PC-9 (cell line): Measurements from ENCODE around the gene CHD1L. TPM values are rescaled to one million over a fixed set of nuclear protein-coding genes. Genes with fewer than 3 reads are reported as not detected.

Experiments
- BruUV-seq: library from RNA; stranded (reverse); fragments of 400-500 nt; replicated peaks from 2 replicates; lab custom pipeline; 2021; lab: Mats Ljungman, UMichigan
- CTCF ChIA-PET: fragments of 300-600 bp; sonication (Branson Sonifier 250); formaldehyde crosslinking; loops from one replicate; lab custom pipeline; 2022; ENCODE audit warnings: antibody characterized with exemption; lab: Charles Lee
- POLR2A ChIA-PET: fragments of 300-600 bp; sonication (Branson Sonifier 250); formaldehyde crosslinking; loops from one replicate; lab custom pipeline; 2022; ENCODE audit warnings: antibody characterized with exemption; ENCODE audit not compliant: unreplicated experiment; lab: Charles Lee
- DNase-seq, 2 experiments: peaks; one replicate each; pipeline versions ENCODE4 v3.0.0 to v3.0.0-alpha.2; 2015 to 2022; ENCODE audit warnings: mixed read lengths in 1 of 2
- H2AFZ ChIP-seq: fragments of 200-600 bp; sonication (generic); 2 replicates; pipeline ENCODE4 v1.8.1; 2017; ENCODE audit warnings: antibody characterized with exemption
- H3F3A ChIP-seq: fragments of 200-600 bp; sonication (generic); 2 replicates; pipeline ENCODE4 v1.8.1; 2017; ENCODE audit warnings: antibody characterized with exemption, mild to moderate bottlenecking, low read depth; ENCODE audit not compliant: insufficient read depth
- H3K27ac ChIP-seq: fragments of 200-600 bp; sonication (generic); 2 replicates; pipeline ENCODE4 v1.6.1; 2016; ENCODE audit warnings: mixed run types
- H3K27me3 ChIP-seq: fragments of 200-600 bp; sonication (generic); 2 replicates; pipeline ENCODE4 v1.6.1; 2016; ENCODE audit warnings: low read depth, mixed run types; ENCODE audit not compliant: insufficient read depth
- H3K36me3 ChIP-seq: fragments of 200-600 bp; sonication (generic); 2 replicates; pipeline ENCODE4 v1.6.1; 2016; ENCODE audit warnings: low read depth, mixed run types
- H3K4me1 ChIP-seq: fragments of 200-600 bp; sonication (generic); replicated peaks from 2 replicates; pipeline ENCODE4 v1.6.1; 2016; ENCODE audit warnings: mixed run types; ENCODE audit not compliant: insufficient read depth
- H3K4me2 ChIP-seq: fragments of 200-600 bp; sonication (generic); 2 replicates; pipeline ENCODE4 v1.6.1; 2017; ENCODE audit warnings: mixed run types
- H3K4me3 ChIP-seq: fragments of 200-600 bp; sonication (generic); 2 replicates; pipeline ENCODE4 v1.6.1; 2016; ENCODE audit warnings: mixed run types
- H3K79me2 ChIP-seq: fragments of 200-600 bp; sonication (generic); 2 replicates; pipeline ENCODE4 v1.6.1; 2017; ENCODE audit warnings: low read depth, mixed run types
- H3K9me2 ChIP-seq: fragments of 200-600 bp; sonication (generic); 2 replicates; pipeline ENCODE4 v1.8.1; 2017; ENCODE audit warnings: mild to moderate bottlenecking; ENCODE audit not compliant: insufficient read depth
- H3K9me3 ChIP-seq: fragments of 200-600 bp; sonication (generic); 2 replicates; pipeline ENCODE4 v1.8.1; 2016; ENCODE audit warnings: low read depth; ENCODE audit not compliant: insufficient read depth
- H4K20me1 ChIP-seq: fragments of 200-600 bp; sonication (generic); 2 replicates; pipeline ENCODE4 v1.8.1; 2017; ENCODE audit not compliant: insufficient read depth
- EZH2 ChIP-seq: fragments of 200-600 bp; sonication (generic); IDR thresholded peaks from 2 replicates; pipeline ENCODE4 v1.8.0; 2017; ENCODE audit warnings: antibody characterized with exemption, low read depth
- intact Hi-C: fragments of 100-400 bp; cut with micrococcal nuclease; formaldehyde crosslinking; loops from one replicate; pipeline ENCODE4 v1.10.0; 2022; ENCODE audit not compliant: unreplicated experiment
- total RNA-seq: library from RNA; stranded (reverse); gene quantifications from 2 replicates; pipeline ENCODE4 v1.2.3, GENCODE V29; 2021
- TF ChIP-seq, protein P1 (sequence below): fragments of 200-600 bp; sonication (generic); conservative IDR thresholded peaks from 2 replicates; pipeline ENCODE4 v1.6.1; 2017; ENCODE audit warnings: mixed run types, antibody characterized with exemption, mild to moderate bottlenecking, moderate library complexity

CHD1L gene
- total RNA-seq, 1 experiment from 2014 or later = 31.8 TPM

DNA sequence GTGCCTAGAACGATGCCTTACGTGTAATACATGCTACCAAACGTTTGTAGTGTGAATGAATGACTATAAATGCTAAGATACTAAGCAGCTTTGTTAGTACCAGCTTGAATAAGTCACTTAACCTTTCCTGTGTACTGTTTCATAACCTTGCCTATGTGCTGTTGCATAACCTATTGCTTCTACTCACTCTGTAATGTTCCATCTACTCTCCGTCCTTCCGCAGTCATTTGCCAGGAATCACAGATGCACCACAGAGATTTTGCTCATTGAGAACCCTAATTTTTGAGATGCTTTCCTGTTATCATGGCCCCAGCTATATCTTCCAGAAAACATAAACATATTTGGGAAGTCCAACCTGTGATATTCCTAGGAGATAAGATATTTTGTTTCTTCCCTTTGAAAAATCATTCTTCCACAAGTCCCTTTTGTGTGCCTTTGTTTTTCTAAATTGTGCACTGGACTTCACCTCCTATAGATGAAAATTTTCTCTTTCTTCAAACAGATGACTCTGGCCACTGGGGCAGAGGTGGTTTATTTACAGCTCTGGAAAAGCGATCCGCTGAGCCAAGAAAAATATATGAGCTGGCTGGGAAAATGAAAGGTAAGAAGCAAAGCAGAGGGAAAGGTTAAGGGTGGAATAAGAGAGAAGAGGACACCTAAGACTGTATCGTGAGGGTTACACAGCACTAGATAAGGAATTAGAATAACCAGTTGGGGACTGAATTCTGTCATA, 44.8 kb downstream of the CHD1L start:
- BruUV-seq = no TSS peak
- Histone ChIP-seq H3K27ac (no peak overlapping the region), H3K4me3 (no peak overlapping the region), H3K9me3 (no peaks in the 10 kb centered on the region; the same call in 1 of the 2 replicates), H4K20me1 (no peaks in the 10 kb centered on the region; the same call in 1 of the 2 replicates), H3K9me2 (no peaks in the 10 kb centered on the region), H3F3A (no peaks in the 10 kb centered on the region), H3K79me2 (no peaks in the 10 kb centered on the region), H3K27me3 (no peaks in the 10 kb centered on the region), H3K4me2 (no peak overlapping the region), H2AFZ (no peak overlapping the region), H3K36me3 (peaks cover 21% of the 10 kb centered on the region), H3K4me1 (no peaks in the 10 kb centered on the region)
- intact Hi-C loops = no loop called here
- TF ChIP-seq, protein P1, sequence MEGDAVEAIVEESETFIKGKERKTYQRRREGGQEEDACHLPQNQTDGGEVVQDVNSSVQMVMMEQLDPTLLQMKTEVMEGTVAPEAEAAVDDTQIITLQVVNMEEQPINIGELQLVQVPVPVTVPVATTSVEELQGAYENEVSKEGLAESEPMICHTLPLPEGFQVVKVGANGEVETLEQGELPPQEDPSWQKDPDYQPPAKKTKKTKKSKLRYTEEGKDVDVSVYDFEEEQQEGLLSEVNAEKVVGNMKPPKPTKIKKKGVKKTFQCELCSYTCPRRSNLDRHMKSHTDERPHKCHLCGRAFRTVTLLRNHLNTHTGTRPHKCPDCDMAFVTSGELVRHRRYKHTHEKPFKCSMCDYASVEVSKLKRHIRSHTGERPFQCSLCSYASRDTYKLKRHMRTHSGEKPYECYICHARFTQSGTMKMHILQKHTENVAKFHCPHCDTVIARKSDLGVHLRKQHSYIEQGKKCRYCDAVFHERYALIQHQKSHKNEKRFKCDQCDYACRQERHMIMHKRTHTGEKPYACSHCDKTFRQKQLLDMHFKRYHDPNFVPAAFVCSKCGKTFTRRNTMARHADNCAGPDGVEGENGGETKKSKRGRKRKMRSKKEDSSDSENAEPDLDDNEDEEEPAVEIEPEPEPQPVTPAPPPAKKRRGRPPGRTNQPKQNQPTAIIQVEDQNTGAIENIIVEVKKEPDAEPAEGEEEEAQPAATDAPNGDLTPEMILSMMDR = no peak
- TF ChIP-seq EZH2 = no peak
- ChIA-PET POLR2A (no interaction called here), CTCF (no interaction called here)
- DNase-seq = no peak

DNA sequence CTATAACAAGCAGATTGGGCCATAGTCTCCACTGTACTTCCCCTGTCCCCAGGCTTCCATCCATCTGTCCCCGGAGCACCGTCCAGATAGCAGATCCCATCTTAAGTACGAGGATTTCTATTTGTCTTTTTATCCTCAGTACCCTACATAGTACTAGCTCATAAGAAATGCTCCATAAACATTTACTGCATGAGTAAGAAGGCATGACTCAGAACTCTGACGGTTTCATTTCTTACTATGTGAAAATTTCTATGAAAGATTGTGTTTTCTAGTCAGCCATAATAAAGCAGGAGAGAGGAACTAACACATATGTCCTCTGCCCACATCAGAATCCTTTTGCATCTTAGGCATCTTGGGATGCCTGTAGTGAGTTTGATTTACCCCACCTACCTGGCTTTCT, 49.5 kb downstream of the CHD1L start:
- Histone ChIP-seq H3K27ac (no peak overlapping the region), H3K36me3 (peaks cover 36% of the 10 kb centered on the region), H3K9me2 (no peaks in the 10 kb centered on the region), H3F3A (no peaks in the 10 kb centered on the region), H3K4me1 (no peaks in the 10 kb centered on the region), H3K9me3 (no peaks in the 10 kb centered on the region; the same call in 1 of the 2 replicates), H3K79me2 (no peaks in the 10 kb centered on the region), H3K4me2 (no peak overlapping the region), H4K20me1 (no peaks in the 10 kb centered on the region; the same call in 1 of the 2 replicates), H3K27me3 (no peaks in the 10 kb centered on the region), H2AFZ (no peak overlapping the region), H3K4me3 (no peak overlapping the region)
- ChIA-PET CTCF (no interaction called here), POLR2A (no interaction called here)
- TF ChIP-seq, protein P1 = no peak
- no peak for TF ChIP-seq EZH2
- no TSS peak for BruUV-seq
- no peak for DNase-seq
- intact Hi-C loops = no loop called here

DNA sequence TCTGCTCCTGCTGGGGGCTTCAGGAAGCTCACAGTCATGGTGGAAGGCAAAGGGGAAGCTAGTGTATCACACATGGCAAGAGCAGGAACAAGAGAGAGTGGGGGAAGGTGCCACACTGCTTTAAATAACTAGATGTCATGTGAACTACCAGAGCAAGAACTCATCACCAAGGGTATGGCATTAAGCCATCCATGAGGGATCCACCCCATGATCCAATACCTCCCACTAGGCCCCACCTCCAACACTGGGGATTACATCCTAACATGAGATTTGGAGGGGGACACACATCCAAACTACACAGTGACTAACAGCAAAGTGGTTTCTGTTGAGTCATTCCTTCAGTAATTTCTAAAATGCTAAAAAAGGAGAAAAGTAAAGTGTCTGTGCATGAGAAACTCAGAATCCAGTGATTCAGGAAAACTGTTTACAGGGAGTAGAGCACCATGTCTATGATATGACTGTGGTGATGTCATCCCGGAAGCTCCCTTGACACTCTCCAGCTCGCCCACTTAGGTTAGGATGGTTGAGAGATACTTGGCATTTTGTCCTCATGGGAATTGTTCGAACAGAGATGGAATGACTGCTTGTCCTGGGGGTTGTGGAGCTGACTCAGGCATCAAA, 50.3 kb downstream of the CHD1L start:
- H3K27ac ChIP-seq = no peak overlapping the region
- no peak overlapping the region for H3K4me3 ChIP-seq
- ChIA-PET POLR2A (no interaction called here), CTCF (interaction anchor here (0.5 kb wide), 1 partner anchor 616 kb away, joined by 6 read pairs; no protein-coding TSS in a partner anchor)
- intact Hi-C loops = no loop called here
- H3K27me3 ChIP-seq = no peaks in the 10 kb centered on the region
- no peaks in the 10 kb centered on the region for H3K79me2 ChIP-seq
- H4K20me1 ChIP-seq = no peaks in the 10 kb centered on the region; the same call in 1 of the 2 replicates
- H3K9me3 ChIP-seq = no peaks in the 10 kb centered on the region; the same call in 1 of the 2 replicates
- H3K36me3 ChIP-seq = peaks cover 29% of the 10 kb centered on the region; the same call in 1 of the 2 replicates
- no peak for DNase-seq
- H3K9me2 ChIP-seq = no peaks in the 10 kb centered on the region
- no peak overlapping the region for H2AFZ ChIP-seq
- TF ChIP-seq, protein P1 = no peak
- no peak for TF ChIP-seq EZH2
- no peak overlapping the region for H3K4me2 ChIP-seq
- BruUV-seq = no TSS peak
- no peaks in the 10 kb centered on the region for H3K4me1 ChIP-seq
- H3F3A ChIP-seq = no peaks in the 10 kb centered on the region
